Measurements from ENCODE around the gene PPP1R2B. TPM values are rescaled to one million over a fixed set of nuclear protein-coding genes. Genes with fewer than 3 reads are reported as not detected.

The PPP1R2B gene
- total RNA-seq, 1 donor from 2014 or later = 0.42 TPM

- no peaks in the 10 kb centered on the region for H3K36me3 Mint-ChIP-seq (ENCODE audit: low read depth)
- H3K4me3 Mint-ChIP-seq = no peak overlapping the region
- H3K4me1 Mint-ChIP-seq = no peaks in the 10 kb centered on the region
- intact Hi-C loops (cut with micrococcal nuclease) = loop anchor here (2.0 to 5.0 kb wide), 3 partner anchors 316 to 1674 kb away; no protein-coding TSS in a partner anchor
- DNase-seq (no peak), ATAC-seq (ENCODE audit: low read depth) (no peak)
- H3K9me3 Mint-ChIP-seq = peaks cover under 1% of the 10 kb centered on the region
- H3K27ac Mint-ChIP-seq = no peak overlapping the region
- CTCF ChIA-PET = interaction anchor here (0.8 kb wide), 1 partner anchor 330 kb away, joined by 3 read pairs; no protein-coding TSS in a partner anchor
- H3K27me3 Mint-ChIP-seq = peaks cover 3% of the 10 kb centered on the region
- TF ChIP-seq, protein P1, sequence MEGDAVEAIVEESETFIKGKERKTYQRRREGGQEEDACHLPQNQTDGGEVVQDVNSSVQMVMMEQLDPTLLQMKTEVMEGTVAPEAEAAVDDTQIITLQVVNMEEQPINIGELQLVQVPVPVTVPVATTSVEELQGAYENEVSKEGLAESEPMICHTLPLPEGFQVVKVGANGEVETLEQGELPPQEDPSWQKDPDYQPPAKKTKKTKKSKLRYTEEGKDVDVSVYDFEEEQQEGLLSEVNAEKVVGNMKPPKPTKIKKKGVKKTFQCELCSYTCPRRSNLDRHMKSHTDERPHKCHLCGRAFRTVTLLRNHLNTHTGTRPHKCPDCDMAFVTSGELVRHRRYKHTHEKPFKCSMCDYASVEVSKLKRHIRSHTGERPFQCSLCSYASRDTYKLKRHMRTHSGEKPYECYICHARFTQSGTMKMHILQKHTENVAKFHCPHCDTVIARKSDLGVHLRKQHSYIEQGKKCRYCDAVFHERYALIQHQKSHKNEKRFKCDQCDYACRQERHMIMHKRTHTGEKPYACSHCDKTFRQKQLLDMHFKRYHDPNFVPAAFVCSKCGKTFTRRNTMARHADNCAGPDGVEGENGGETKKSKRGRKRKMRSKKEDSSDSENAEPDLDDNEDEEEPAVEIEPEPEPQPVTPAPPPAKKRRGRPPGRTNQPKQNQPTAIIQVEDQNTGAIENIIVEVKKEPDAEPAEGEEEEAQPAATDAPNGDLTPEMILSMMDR (IDR thresholded peaks at IDR 0.05) = peak; percentile 13
- POLR2A ChIA-PET = no interaction called here
Observed at GRCh38 chr5:156815988-156816599, 34.0 kb upstream of the PPP1R2B start.

GRCh38 chr5:156819537-156819936 lies 30.6 kb upstream of the PPP1R2B start:
- no peak for DNase-seq
- ATAC-seq (ENCODE audit: low read depth) = no peak
- ChIA-PET CTCF (no interaction called here), POLR2A (no interaction called here)
- TF ChIP-seq, protein P1 (IDR thresholded peaks at IDR 0.05) = no peak
- no peak overlapping the region for H3K27ac Mint-ChIP-seq
- peaks cover 3% of the 10 kb centered on the region for H3K27me3 Mint-ChIP-seq
- no peaks in the 10 kb centered on the region for H3K36me3 Mint-ChIP-seq (ENCODE audit: low read depth)
- intact Hi-C loops (cut with micrococcal nuclease) = loop anchor here (5.0 kb wide), 2 partner anchors 313 to 1677 kb away; no protein-coding TSS in a partner anchor
- no peaks in the 10 kb centered on the region for H3K9me3 Mint-ChIP-seq
- no peak overlapping the region for H3K4me3 Mint-ChIP-seq
- H3K4me1 Mint-ChIP-seq = no peaks in the 10 kb centered on the region

- no peaks in the 10 kb centered on the region for H3K4me1 Mint-ChIP-seq
- intact Hi-C loops (cut with micrococcal nuclease) = loop anchor here (5.0 kb wide), 2 partner anchors 312 to 1678 kb away; no protein-coding TSS in a partner anchor
- ChIA-PET CTCF (no interaction called here), POLR2A (no interaction called here)
- ATAC-seq (ENCODE audit: low read depth) (no peak), DNase-seq (no peak)
- peaks cover 3% of the 10 kb centered on the region for H3K27me3 Mint-ChIP-seq
- TF ChIP-seq, protein P1 (IDR thresholded peaks at IDR 0.05) = no peak
- H3K36me3 Mint-ChIP-seq (ENCODE audit: low read depth) = no peaks in the 10 kb centered on the region
- H3K4me3 Mint-ChIP-seq = no peak overlapping the region
- no peaks in the 10 kb centered on the region for H3K9me3 Mint-ChIP-seq
- H3K27ac Mint-ChIP-seq = no peak overlapping the region
Observed at GRCh38 chr5:156819967-156820581, 30.0 kb upstream of the PPP1R2B start.

- no peak overlapping the region for H3K27ac Mint-ChIP-seq
- ChIA-PET POLR2A (no interaction called here), CTCF (no interaction called here)
Observed at GRCh38 chr5:156824241-156824640, 25.9 kb upstream of the PPP1R2B start.

DNA sequence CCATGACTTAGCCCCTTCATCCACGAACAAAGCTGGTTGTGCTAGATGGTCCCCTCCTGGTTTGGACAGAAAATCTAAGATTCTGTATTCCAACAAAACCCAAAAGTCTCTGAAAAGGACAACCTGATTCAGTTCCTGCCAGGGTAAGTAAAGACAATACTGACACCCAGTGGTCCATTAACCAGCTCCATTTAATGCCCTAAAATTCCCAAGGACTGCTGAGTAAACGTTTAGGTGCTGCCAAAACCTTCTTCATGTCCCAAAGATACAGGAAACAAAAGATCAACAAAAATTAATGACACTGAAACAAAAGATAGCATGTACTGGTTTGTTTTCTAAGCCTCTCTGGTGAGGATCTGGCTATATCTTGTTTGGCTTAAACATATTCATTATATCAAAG lies 25.3 kb upstream of the PPP1R2B start:
- Mint-ChIP-seq H3K4me3 (no peak overlapping the region), H3K9me3 (peaks cover 8% of the 10 kb centered on the region), H3K4me1 (peaks cover 7% of the 10 kb centered on the region), H3K27ac (no peak overlapping the region), H3K27me3 (peaks cover 11% of the 10 kb centered on the region), H3K36me3 (ENCODE audit: low read depth) (no peaks in the 10 kb centered on the region)
- intact Hi-C loops (cut with micrococcal nuclease) = no loop called here
- ATAC-seq (ENCODE audit: low read depth) (no peak), DNase-seq (no peak)
- CTCF ChIA-PET = interaction anchor here (0.8 kb wide), 1 partner anchor 1207 kb away, joined by 3 read pairs; no protein-coding TSS in a partner anchor
- TF ChIP-seq, protein P1 (IDR thresholded peaks at IDR 0.05) = no peak
- POLR2A ChIA-PET = no interaction called here

More at GRCh38 chr5:156824241-156824640, 25.9 kb upstream of the PPP1R2B start:
- Mint-ChIP-seq H3K4me3 (no peak overlapping the region), H3K27me3 (peaks cover 11% of the 10 kb centered on the region), H3K4me1 (peaks cover 7% of the 10 kb centered on the region), H3K9me3 (peaks cover 8% of the 10 kb centered on the region), H3K36me3 (ENCODE audit: low read depth) (no peaks in the 10 kb centered on the region)
- intact Hi-C loops (cut with micrococcal nuclease) = no loop called here
- TF ChIP-seq, protein P1 (IDR thresholded peaks at IDR 0.05) = no peak
- DNase-seq (no peak), ATAC-seq (ENCODE audit: low read depth) (no peak)

Measured in activated B cell treated with CpG ODN at 0.5 μM for 24 hours (primary cell).